Chondrocyte (in vitro differentiated cells): ENCODE results near the gene ADM2. TPM values are rescaled to one million over a fixed set of nuclear protein-coding genes. Genes with fewer than 3 reads are reported as not detected.

Experiments used
- DNase-seq: peaks from one replicate; pipeline ENCODE4 v3.0.0; 2021; ENCODE audit warnings: mixed read lengths, low spot score
- H3K27ac Mint-ChIP-seq: one replicate; pipeline ENCODE4 v1.8.0; 2021; ENCODE audit warnings: mild to moderate bottlenecking, moderate library complexity, mixed read lengths; ENCODE audit not compliant: unreplicated experiment
- H3K27me3 Mint-ChIP-seq: 2 replicates; pipeline ENCODE4 v1.8.0; 2021; ENCODE audit warnings: low read depth, mixed read lengths
- H3K36me3 Mint-ChIP-seq: 2 replicates; pipeline ENCODE4 v1.8.0; 2021; ENCODE audit warnings: low read depth, mixed read lengths
- H3K4me1 Mint-ChIP-seq: 2 replicates; pipeline ENCODE4 v1.8.0; 2021; ENCODE audit warnings: low read depth, mild to moderate bottlenecking, mixed read lengths
- H3K4me3 Mint-ChIP-seq: one replicate; pipeline ENCODE4 v1.8.0; 2021; ENCODE audit warnings: mild to moderate bottlenecking, moderate library complexity, mixed read lengths; ENCODE audit not compliant: unreplicated experiment
- H3K9me3 Mint-ChIP-seq: 2 replicates; pipeline ENCODE4 v1.8.0; 2021; ENCODE audit warnings: low read depth, mixed read lengths
- total RNA-seq: library from RNA; stranded (reverse); gene quantifications from 3 replicates; pipeline ENCODE4 v1.2.1, GENCODE V29; 2021
- TF ChIP-seq, protein P1 (sequence below): fragments of 200-600 bp; sonication (generic); IDR thresholded peaks from 2 replicates; pipeline ENCODE4 v1.5.0; 2021; ENCODE audit warnings: antibody characterized with exemption, mild to moderate bottlenecking, moderate library complexity

ADM2 gene
- total RNA-seq, 1 donor from 2014 or later = 46.5 TPM

DNA sequence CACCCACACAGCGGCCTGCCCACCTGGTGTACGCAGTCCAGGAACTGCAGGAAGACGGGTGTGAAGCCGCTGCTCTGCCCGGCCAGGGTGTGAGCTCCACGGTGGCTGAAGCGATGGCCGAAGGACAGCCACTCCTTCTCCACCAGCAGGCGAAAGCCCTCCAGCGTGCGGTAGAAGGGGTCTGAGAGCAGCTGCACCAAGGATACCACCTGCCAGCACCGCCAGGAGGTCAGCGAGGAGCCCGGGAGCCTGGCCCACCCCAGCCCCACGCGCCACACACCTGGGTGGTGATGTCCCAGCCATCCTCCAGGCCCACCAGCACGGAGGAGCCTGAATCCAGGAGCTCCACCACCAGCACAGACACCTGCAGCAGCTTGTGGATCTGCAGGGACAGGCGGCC, 26.1 kb upstream of the ADM2 start:
- no peaks in the 10 kb centered on the region for H3K27me3 Mint-ChIP-seq
- no peaks in the 10 kb centered on the region for H3K9me3 Mint-ChIP-seq
- no peak for DNase-seq
- TF ChIP-seq, protein P1, sequence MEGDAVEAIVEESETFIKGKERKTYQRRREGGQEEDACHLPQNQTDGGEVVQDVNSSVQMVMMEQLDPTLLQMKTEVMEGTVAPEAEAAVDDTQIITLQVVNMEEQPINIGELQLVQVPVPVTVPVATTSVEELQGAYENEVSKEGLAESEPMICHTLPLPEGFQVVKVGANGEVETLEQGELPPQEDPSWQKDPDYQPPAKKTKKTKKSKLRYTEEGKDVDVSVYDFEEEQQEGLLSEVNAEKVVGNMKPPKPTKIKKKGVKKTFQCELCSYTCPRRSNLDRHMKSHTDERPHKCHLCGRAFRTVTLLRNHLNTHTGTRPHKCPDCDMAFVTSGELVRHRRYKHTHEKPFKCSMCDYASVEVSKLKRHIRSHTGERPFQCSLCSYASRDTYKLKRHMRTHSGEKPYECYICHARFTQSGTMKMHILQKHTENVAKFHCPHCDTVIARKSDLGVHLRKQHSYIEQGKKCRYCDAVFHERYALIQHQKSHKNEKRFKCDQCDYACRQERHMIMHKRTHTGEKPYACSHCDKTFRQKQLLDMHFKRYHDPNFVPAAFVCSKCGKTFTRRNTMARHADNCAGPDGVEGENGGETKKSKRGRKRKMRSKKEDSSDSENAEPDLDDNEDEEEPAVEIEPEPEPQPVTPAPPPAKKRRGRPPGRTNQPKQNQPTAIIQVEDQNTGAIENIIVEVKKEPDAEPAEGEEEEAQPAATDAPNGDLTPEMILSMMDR = no peak
- H3K27ac Mint-ChIP-seq = no peak overlapping the region
- no peaks in the 10 kb centered on the region for H3K4me1 Mint-ChIP-seq
- H3K36me3 Mint-ChIP-seq = peaks cover 25% of the 10 kb centered on the region
- no peak overlapping the region for H3K4me3 Mint-ChIP-seq

GRCh38 chr22:50456026-50456425, 25.3 kb upstream of the ADM2 start:
- H3K36me3 Mint-ChIP-seq = peaks cover 26% of the 10 kb centered on the region

GRCh38 chr22:50456466-50457234, 24.7 kb upstream of the ADM2 start:
- Mint-ChIP-seq H3K4me1 (no peaks in the 10 kb centered on the region), H3K4me3 (no peak overlapping the region), H3K9me3 (no peaks in the 10 kb centered on the region), H3K27ac (no peak overlapping the region), H3K27me3 (no peaks in the 10 kb centered on the region), H3K36me3 (peaks cover 24% of the 10 kb centered on the region)
- DNase-seq = no peak
- TF ChIP-seq, protein P1 = peak; percentile 53

More at GRCh38 chr22:50456026-50456425, 25.3 kb upstream of the ADM2 start:
- Mint-ChIP-seq H3K27me3 (no peaks in the 10 kb centered on the region), H3K4me1 (no peaks in the 10 kb centered on the region), H3K27ac (no peak overlapping the region), H3K9me3 (no peaks in the 10 kb centered on the region), H3K4me3 (no peak overlapping the region)
- TF ChIP-seq, protein P1 = no peak
- no peak for DNase-seq

DNA sequence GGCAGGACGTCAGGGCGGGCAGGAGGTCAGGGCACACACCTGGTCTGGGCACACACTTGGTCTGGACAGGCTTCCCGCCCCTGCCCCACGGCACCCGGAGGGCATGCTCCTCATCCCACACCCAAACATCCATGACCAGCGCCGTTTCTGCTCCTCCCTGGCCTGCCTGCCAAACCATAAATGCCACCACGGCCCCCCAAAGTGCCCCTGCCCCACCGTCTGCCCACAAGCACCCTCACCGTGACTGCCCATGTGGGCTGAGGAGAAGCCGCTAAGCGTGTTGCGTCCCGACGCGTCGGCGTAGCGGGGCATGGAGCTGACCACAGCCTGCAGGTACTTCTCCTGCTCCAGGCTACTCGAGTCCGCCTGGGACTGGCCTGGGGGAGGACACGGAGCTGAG, 22.3 kb upstream of the ADM2 start:
- H3K4me3 Mint-ChIP-seq = no peak overlapping the region
- DNase-seq = no peak
- H3K9me3 Mint-ChIP-seq = no peaks in the 10 kb centered on the region
- TF ChIP-seq, protein P1 = no peak
- no peaks in the 10 kb centered on the region for H3K4me1 Mint-ChIP-seq
- peaks cover 26% of the 10 kb centered on the region for H3K36me3 Mint-ChIP-seq
- H3K27ac Mint-ChIP-seq = no peak overlapping the region
- H3K27me3 Mint-ChIP-seq = no peaks in the 10 kb centered on the region

DNA sequence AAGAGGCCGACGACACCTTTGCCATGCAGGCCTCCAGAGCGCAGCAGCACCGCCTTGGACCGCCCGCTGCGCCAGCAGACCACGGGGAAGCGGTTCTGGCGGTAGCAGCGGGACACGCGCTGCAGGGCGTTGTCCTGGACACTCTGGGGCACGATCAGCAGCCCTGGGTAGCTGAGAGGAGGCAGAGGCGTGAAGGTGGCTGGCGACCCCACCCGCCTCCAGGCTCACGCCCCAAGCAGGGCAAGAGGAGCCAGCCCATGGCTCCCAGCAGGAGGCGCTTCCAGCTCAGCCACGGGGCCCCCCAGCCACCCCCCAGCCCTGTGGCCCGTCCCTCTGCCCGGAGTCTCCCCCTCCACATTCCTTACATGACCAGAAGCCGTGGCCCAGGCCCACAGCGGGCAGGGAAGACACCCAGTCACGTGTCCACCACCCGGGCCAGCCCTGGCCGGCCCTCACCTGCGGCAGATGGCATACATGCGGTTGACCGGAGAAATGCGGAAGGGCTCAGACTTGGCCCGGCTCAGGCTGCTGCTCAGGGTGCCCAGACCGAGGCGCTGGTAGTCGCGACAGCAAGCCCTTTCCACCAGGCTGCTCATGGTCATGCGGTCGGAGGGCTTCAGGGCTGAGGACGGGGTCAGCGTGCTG, 21.7 kb upstream of the ADM2 start:
- Mint-ChIP-seq H3K4me3 (no peak overlapping the region), H3K27me3 (no peaks in the 10 kb centered on the region), H3K27ac (no peak overlapping the region), H3K4me1 (no peaks in the 10 kb centered on the region), H3K36me3 (peaks cover 28% of the 10 kb centered on the region), H3K9me3 (no peaks in the 10 kb centered on the region)
- DNase-seq = no peak
- TF ChIP-seq, protein P1 = peak; percentile 16
